Erythroblast (primary cell): ENCODE data around the gene COX4I2.

ENCODE experiments used
- GATA1 ChIP-seq: IDR thresholded peaks from 2 replicates; pipeline ENCODE4 v1.6.1; 2011; ENCODE audit warnings: low read depth, mild to moderate bottlenecking, control low read depth, low read length, moderate library complexity
- POLR2A ChIP-seq: IDR thresholded peaks from 2 replicates; pipeline ENCODE4 v1.6.1; 2011; ENCODE audit warnings: mild to moderate bottlenecking, low read length

GRCh38 chr20:31652917-31653396 is 15.2 kb downstream of the COX4I2 start:
- no peak for TF ChIP-seq POLR2A
- TF ChIP-seq GATA1 = no peak
